GM21423 (cell line): ENCODE data around the gene MTM1.

ENCODE experiments used
- ATAC-seq: cut with Tn5 transposase; IDR thresholded peaks from one replicate; pipeline ENCODE4 v1.9.1; 2021; ENCODE audit warnings: mild to moderate bottlenecking, moderate library complexity; ENCODE audit not compliant: unreplicated experiment

MTM1 gene

GRCh38 chrX:150568320-150569154 lies at the start of gene MTM1:
Gene MTM1 (plus strand): TSS chrX:150568621. CDS start chrX:150592615, 23,994 bp downstream.
- ATAC-seq, result peak; percentile 92

- no peak for ATAC-seq
These were observed 45.9 kb upstream of the MTM1 start for GRCh38 chrX:150522494-150522893.

GRCh38 chrX:150525061-150525919 lies 43.1 kb upstream of the MTM1 start:
- no peak for ATAC-seq

GRCh38 chrX:150526692-150527091 lies 41.7 kb upstream of the MTM1 start:
- ATAC-seq, result no peak

- no peak for ATAC-seq
These were observed 41.3 kb upstream of the MTM1 start for GRCh38 chrX:150527108-150527507.

GRCh38 chrX:150529587-150529986 lies 38.8 kb upstream of the MTM1 start:
- no peak for ATAC-seq

- no peak for ATAC-seq
These were observed 37.6 kb upstream of the MTM1 start for GRCh38 chrX:150530821-150531220.

GRCh38 chrX:150531467-150531866 lies 37.0 kb upstream of the MTM1 start:
- ATAC-seq, result no peak

GRCh38 chrX:150533863-150534262 lies 34.6 kb upstream of the MTM1 start:
- no peak for ATAC-seq

- ATAC-seq, result no peak
These were observed 31.8 kb upstream of the MTM1 start for GRCh38 chrX:150536455-150537116.

- no peak for ATAC-seq
These were observed 30.6 kb upstream of the MTM1 start for GRCh38 chrX:150537851-150538250.

GRCh38 chrX:150540965-150541364 lies 27.5 kb upstream of the MTM1 start:
- no peak for ATAC-seq

GRCh38 chrX:150542846-150543229 lies 25.6 kb upstream of the MTM1 start:
- peak; percentile 30 for ATAC-seq

GRCh38 chrX:150543230-150544155 lies 24.9 kb upstream of the MTM1 start:
- peak; percentile 52 for ATAC-seq

GRCh38 chrX:150544222-150544787 lies 24.1 kb upstream of the MTM1 start:
- ATAC-seq, result no peak

GRCh38 chrX:150544835-150545770 lies 23.3 kb upstream of the MTM1 start:
- no peak for ATAC-seq

GRCh38 chrX:150546711-150547153 lies 21.7 kb upstream of the MTM1 start:
- no peak for ATAC-seq

GRCh38 chrX:150547375-150548115 lies 20.9 kb upstream of the MTM1 start:
- peak; percentile 58 for ATAC-seq
